Daoy (cell line): ENCODE data around the gene CMTM2. TPM values are rescaled to one million over a fixed set of nuclear protein-coding genes. Genes with fewer than 3 reads are reported as not detected.
"Not testable (repeated sequence)": the region's sequence is repeated elsewhere in the genome, so short reads cannot be mapped to it uniquely, and the experiment has no call there.

Experiments used
- DNase-seq: peaks from one replicate; pipeline ENCODE4 v3.0.0-alpha.2; 2015; ENCODE audit warnings: low read depth
- total RNA-seq: library from RNA; depleted of rRNA; stranded (reverse); fragments of >200 nt; shearing (Covaris generic); gene quantifications from 2 replicates; pipeline ENCODE4 v1.2.3, GENCODE V29; 2014; rRNA removed

CMTM2 gene
- total RNA-seq, 1 experiment from 2014 or later: not detected

DNA sequence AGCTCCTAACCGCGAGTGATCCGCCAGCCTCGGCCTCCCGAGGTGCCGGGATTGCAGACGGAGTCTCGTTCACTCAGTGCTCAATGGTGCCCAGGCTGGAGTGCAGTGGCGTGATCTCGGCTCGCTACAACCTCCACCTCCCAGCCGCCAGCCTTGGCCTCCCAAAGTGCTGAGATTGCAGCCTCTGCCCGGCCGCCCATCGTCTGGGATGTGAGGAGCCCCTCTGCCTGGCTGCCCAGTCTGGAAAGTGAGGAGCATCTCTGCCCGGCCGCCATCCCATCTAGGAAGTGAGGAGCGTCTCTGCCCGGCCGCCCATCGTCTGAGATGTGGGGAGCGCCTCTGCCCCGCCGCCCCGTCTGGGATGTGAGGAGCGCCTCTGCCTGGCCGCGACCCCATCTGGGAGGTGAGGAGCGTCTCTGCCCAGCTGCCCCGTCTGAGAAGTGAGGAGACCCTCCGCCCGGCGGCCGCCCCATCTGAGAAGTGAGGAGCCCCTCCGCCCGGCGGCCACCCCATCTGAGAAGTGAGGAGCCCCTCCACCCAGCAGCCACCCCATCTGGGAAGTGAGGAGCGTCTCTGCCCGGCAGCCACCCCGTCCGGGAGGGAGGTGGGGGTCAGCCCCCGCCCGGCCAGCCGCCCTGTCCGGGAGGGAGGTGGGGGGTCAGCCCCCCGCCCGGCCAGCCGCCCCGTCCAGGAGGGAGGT lies 51.4 kb downstream of the CMTM2 start:
- DNase-seq: not testable (repeated sequence)

DNA sequence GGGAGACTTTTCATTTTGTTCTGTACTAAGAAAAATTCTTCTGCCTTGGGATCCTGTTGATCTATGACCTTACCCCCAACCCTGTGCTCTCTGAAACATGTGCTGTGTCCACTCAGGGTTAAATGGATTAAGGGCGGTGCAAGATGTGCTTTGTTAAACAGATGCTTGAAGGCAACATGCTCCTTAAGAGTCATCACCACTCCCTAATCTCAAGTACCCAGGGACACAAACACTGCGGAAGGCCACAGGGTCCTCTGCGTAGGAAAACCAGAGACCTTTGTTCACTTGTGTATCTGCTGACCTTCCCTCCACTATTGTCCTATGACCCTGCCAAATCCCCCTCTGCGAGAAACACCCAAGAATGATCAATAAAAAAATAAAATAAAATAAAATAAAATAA lies 52.3 kb downstream of the CMTM2 start:
- not testable (repeated sequence) for DNase-seq

DNA sequence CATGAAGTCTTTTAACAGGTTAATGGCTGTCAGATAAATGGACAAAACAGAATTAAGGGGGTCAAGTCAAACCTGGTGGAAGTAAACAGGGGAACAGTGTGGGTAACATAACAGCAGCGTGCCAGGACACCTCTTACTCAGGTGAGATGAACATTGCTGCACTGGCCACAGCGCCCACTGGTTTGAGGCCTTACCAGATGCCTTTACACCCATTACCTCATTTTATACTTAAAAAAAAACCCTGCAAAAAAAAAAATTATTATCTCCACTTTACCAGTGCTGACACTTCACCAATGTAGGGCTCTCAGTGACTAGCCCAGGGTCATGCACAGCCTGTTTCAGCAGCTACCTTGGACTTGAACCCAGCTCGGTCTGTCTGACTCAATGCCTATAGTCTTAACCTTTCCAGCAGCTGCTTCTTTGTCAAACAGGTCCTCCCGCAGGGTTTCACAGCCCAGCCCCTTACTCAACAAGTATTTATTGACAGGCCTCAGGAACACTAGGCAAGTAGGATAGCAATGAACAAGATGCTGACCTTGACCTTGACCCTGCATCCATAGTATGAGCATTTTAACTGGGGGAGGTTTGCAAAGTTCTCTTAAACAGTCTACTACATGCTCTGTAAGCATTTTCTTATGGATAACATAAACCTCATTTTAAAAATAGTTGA lies 55.4 kb downstream of the CMTM2 start:
- DNase-seq: no peak

- DNase-seq: no peak
Measured at GRCh38 chr16:66635406-66635805, 56.1 kb downstream of the CMTM2 start.

GRCh38 chr16:66636199-66636598 lies 56.9 kb downstream of the CMTM2 start:
- no peak for DNase-seq

DNA sequence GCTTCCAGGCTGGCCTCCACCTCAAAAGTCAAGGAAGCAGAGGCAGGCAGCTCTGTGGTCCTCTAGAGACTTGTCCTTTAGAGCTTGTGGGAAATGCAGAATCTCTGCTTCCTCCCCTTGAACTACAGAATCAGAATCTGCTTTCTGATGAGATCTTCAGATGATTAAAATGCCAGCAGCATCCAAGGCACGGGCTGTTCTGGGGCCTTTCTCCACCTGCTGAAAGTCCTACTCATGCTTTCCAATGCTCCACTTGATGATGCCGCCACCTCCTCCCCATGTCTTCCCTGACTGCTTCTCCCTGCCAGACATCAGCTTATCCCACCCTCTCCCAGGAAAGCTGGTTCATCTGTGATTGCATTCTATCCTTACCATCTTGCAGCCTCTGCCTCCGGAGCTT lies 58.5 kb downstream of the CMTM2 start:
- DNase-seq: no peak

Other genes with a start within 250 kb of the CMTM2 start
- 0.06 TPM in 2 replicates for gene CDH5, start 212.8 kb upstream of the CMTM2 start, total RNA-seq
- 0.21 TPM in 1 of 2 replicates, not detected in the other for gene BEAN1, start 152.2 kb upstream of the CMTM2 start, total RNA-seq
- 8.5 TPM in 2 replicates for gene TK2, start 29.3 kb upstream of the CMTM2 start, total RNA-seq
- gene CKLF, start 26.9 kb upstream of the CMTM2 start, total RNA-seq: 156 and 168 TPM in 2 replicates
- gene CMTM1, start 13.0 kb upstream of the CMTM2 start, total RNA-seq: 1.4 and 2.2 TPM in 2 replicates
- 6.6 and 7.3 TPM in 2 replicates for gene CMTM3, start 25.2 kb downstream of the CMTM2 start, total RNA-seq
- gene CMTM4, start 117.3 kb downstream of the CMTM2 start, total RNA-seq: 14.7 and 18.9 TPM in 2 replicates
- 81.7 and 97.8 TPM in 2 replicates for gene DYNC1LI2, start 172.1 kb downstream of the CMTM2 start, total RNA-seq
- gene TERB1, start 222.1 kb downstream of the CMTM2 start, total RNA-seq: 0.46 TPM in 1 of 2 replicates, not detected in the other